T-helper 1 cell treated with Interleukin-12 subunit alpha and Interleukin-12 subunit beta and Interleukin-4 antibody, amounts not matched to agents 30 ng/mL and 1 ng/mL, for 36 hours (primary cell): Measurements from ENCODE around the gene IGFBPL1. TPM values are rescaled to one million over a fixed set of nuclear protein-coding genes. Genes with fewer than 3 reads are reported as not detected.
"Not testable (repeated sequence)": the region's sequence is repeated elsewhere in the genome, so short reads cannot be mapped to it uniquely, and the experiment has no call there.

ENCODE experiments used
- intact Hi-C: fragments of 100-400 bp; cut with micrococcal nuclease; formaldehyde crosslinking; loops from one replicate; pipeline ENCODE4 v1.15.1; 2024
- total RNA-seq: library from RNA; stranded (reverse); gene quantifications from 2 replicates; pipeline ENCODE4 v1.2.3, GENCODE V29; 2022

Gene IGFBPL1
- total RNA-seq, 1 donor from 2014 or later, result not detected

DNA sequence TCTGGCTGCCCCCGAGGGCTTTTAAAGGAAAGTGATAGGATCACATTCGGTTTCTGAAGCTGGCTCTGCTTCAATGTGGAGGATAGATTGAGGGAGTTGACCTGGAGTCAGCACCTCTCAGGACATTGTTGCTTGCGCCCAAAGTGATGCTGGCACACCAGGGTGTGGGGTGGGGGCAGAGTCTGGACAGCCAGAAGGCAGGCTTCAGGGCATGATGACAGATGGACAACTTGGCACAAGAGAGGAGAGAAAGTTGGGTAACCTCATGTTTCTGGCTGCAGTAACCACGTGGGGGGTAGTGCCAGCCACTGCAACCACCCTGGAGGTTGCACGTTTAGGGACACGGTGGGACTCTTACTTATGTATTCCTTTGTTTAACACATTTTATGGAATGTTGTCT is 22.3 kb downstream of the IGFBPL1 start:
- intact Hi-C loops, result no loop called here

DNA sequence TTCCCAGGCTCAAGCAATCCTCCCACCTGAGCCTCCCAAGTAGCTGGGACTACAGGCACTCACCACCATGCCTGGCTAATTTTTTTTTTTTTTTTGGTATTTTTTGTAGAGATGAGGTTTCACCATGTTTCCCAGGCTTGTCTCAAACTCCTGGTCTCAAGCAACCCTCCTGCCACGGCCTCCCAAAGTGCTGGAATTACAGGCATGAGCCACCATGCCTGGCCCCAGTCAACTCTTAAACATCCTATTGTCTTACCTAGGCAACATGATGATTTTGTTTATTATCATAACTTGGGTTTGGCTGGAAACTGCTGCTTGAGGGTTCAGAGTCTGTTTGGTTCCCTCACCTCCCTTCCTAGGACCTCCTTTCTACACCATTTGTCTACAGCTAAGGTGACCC is 25.1 kb downstream of the IGFBPL1 start:
- intact Hi-C loops, result not testable (repeated sequence)

DNA sequence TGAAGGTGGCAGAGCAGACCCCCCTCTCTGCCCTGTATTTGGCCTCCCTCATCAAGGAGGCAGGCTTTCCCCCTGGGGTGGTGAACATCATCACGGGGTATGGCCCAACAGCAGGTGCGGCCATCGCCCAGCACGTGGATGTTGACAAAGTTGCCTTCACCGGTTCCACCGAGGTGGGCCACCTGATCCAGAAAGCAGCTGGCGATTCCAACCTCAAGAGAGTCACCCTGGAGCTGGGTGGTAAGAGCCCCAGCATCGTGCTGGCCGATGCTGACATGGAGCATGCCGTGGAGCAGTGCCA is 27.9 kb downstream of the IGFBPL1 start:
- intact Hi-C loops, result no loop called here

GRCh38 chr9:38395653-38396370 is 28.4 kb downstream of the IGFBPL1 start:
- intact Hi-C loops, result no loop called here

GRCh38 chr9:38394416-38394815 is 29.8 kb downstream of the IGFBPL1 start:
- intact Hi-C loops, result no loop called here

DNA sequence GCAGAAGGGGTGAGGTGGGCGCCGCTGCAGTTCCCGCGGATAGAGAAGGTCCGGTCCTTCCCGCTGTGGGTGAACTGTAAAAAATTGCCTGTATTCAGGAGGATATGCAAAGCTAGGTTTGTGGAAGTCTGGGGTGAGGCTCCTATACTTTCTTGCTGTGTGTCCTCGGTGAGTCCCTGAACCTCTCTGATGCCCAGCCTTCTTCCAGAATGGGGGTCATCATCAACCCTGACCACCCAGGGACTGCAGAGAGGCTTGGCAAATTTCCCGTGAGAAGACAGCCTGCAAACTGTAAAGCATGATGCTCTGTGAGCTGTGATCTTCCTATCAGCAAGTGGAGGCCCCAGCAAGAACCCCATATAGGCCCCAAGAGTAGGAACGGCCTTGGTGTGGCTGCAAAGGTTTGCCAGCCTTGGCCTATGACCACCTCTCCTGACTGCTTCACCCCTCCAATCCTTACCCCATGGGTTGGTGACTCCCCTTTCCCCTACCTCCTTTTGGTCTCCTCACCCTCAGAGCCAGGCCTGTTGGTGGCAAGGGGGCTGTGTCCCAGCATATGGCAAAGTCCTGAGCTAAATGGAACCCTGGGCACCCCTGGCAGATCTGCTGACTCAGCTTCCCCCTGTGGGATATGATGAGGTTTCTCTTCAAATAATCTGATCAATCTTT is 31.0 kb downstream of the IGFBPL1 start:
- intact Hi-C loops, result loop anchor here (2.0 kb wide), 6 partner anchors 22 to 908 kb away; partner anchors contain the start of genes ANKRD18A, POLR1E and SLC25A51

DNA sequence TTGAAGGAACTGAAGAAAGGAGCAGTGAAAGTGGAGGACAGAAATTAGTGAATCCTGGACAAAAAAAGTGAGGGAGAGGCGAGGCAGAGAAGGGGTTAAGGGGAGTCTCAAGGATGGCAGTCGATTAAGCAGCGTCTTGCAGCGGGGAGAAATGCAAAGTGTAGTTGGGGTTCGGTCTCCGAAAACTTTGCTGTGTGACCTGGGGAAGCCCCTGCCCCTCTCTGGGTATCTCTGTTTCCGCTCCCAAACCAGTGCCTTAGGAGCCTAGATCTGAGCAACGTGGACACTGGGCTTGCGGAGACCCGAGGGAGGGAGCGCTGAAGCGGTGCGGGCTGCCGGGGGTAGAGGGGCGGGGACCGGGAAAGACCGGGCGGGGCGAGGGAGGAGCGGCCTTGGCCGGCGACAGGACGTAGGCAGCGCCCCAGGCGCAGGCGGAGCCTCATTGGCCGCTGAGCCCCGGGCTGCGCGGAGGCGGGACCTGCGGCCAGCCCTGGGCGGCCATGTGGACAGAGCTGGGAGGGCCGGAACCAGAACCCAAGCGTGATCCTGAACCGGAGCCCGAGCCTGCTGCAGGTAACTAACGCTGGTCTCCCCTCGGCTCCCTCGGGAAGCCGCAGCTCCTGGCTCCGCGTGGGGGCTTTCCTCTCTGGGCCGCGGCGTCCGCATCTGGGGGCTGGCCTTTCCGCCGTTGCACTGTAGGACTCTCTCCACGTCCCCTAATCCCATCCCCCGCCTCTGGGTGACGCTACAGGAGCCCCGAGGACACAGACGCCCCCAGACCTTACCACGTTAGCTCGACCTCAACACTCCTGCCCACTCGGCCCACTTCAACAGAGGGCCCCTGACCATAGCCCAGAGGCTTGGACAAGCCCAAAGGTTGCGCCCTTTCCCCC is 31.8 kb downstream of the IGFBPL1 start, which contains the start of gene ALDH1B1:
Gene ALDH1B1, plus strand, starts transcription at position 468 of the 893 bp plus-strand sequence. CDS start 3,047 bp downstream, outside the sequence.
- intact Hi-C loops, result loop anchor here (1.0 to 2.0 kb wide), 7 partner anchors 22 to 908 kb away; partner anchors contain the start of genes ANKRD18A, POLR1E, SHB and SLC25A51

- intact Hi-C loops, result loop anchor here (1.0 to 2.0 kb wide), 7 partner anchors 21 to 907 kb away; partner anchors contain the start of genes ANKRD18A, POLR1E, SHB and SLC25A51
Observed at GRCh38 chr9:38391278-38392118, 32.8 kb downstream of the IGFBPL1 start.

GRCh38 chr9:38390851-38391250 is 33.4 kb downstream of the IGFBPL1 start:
- intact Hi-C loops, result no loop called here

- intact Hi-C loops, result no loop called here
Observed at GRCh38 chr9:38390442-38390841, 33.8 kb downstream of the IGFBPL1 start.

DNA sequence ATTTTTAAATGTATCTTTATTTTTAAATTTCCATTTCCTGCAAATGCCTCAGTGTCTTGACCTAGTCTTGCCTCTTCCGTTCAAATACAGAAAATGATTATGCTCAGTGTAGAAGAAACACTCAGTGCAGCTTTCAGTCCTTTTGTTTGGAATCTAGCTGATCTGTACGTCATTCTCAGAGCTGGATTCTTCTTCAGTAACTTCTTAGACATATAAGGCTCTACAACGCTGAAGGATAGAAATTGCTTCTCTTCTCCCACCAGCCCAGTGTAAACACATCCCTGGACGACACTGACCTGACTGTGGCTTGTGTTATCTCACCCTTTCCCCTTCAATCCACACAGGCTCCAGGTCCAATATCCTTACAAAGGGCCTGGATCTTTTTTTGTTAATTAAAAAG is 34.9 kb downstream of the IGFBPL1 start:
- intact Hi-C loops, result no loop called here

DNA sequence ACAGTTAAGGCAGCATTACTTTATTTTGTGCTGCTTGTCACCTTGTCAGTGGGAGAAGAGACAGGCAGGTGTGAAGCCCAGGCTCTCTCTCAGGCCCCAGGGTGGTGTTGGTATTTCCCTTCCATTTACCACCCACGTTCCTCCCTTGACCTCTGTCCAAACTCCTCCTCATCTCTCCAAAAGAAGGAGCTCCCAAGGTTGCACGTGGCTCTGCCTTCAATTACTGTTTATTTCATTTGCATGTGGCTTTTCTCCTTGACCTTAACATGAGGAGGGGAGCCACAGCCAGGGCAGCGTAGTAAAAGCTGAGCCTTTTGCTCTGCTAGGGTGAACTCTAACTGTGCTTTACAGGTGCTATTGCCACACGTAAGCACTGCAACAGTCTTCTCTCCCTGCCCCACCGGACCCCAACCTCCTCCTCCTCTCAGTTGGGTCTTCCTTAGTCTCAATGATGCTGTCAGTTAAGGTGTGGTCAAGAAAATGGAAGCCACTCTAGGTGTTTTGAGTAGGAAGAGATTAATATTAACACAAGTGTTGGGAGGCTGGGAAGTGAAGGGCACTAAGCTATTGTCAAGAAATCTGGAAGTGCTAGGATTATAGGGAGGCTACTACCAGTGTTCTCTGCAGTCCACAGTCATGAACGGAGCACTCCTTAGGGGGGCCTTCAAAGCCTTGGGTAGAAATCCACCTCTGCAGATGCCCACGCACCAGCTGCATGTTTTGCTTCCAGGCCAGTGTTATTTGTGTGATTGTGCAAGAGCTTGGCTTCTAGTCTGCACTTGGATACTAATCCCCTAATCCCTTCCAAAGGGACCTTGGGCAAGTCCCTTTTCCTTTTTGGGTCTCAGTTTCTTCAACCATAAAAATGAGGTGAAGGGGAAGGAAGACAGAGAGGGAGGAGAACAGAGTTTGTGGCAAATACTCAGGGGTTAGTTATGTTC is 35.7 kb downstream of the IGFBPL1 start:
- intact Hi-C loops, result no loop called here

DNA sequence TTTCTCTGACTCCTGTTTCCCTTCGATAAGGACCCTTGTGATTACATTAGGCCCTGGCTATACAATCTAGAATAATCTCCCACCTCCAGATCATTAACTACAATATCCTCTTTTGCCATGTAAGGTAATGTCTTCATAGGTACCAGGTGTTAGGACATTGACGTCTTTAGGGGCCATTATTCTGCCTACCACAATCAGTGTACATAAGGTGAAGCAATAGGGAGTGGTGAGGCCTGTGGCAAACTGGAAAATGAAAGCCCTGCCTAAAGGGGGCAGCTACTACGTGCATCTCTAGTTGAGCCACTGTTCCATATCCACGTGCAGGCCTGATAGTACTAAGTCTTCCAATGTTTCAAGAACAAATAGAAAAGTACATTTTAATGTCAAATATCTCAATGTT is 36.5 kb downstream of the IGFBPL1 start:
- intact Hi-C loops, result no loop called here

GRCh38 chr9:38387066-38387465 is 37.2 kb downstream of the IGFBPL1 start:
- intact Hi-C loops, result no loop called here

DNA sequence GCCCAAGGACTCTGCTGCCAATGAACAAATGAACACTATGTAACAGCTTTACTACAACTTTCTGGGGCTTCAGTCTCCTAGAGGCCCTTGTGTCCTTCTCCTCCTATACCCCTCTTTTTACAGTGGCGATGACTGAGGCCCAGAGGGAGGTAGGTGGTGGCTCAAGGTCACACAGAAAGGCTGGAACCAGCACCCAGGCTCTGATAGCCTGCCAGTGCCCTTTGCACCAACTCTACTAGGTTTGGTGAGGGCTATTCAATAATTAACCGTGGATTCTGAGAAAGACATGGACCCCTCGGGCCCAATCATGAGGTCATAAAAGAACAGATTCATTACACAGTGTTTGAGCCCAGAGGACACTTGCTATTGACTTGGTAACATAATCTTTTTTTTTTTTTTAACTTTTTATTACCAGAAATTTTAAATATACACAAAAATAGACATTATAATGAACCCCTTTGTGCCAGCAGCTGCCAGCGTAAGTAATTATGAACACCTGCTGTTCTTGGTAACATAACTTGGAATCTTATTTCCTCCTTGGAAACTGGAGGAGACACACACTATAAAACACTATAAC is 37.8 kb downstream of the IGFBPL1 start:
- intact Hi-C loops, result no loop called here

DNA sequence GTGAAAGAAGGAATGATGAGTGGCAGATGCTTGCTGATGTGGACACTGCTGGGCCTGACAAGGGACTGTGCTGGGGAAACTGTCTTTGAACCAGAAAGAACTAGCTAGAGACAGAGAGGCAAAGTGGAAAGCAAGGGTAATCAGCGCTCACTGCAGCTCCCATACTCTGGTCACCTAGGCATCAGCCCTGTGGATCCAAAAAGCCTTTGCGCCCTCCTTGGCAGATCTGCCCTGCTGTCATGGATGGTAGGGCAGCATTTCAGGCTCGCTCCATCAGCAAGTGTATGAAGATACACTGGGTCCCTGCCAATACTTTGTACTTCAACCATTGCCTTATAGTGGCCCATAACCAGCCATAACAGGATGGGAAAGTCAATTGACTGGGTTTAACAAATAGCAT is 38.4 kb downstream of the IGFBPL1 start:
- intact Hi-C loops, result no loop called here

DNA sequence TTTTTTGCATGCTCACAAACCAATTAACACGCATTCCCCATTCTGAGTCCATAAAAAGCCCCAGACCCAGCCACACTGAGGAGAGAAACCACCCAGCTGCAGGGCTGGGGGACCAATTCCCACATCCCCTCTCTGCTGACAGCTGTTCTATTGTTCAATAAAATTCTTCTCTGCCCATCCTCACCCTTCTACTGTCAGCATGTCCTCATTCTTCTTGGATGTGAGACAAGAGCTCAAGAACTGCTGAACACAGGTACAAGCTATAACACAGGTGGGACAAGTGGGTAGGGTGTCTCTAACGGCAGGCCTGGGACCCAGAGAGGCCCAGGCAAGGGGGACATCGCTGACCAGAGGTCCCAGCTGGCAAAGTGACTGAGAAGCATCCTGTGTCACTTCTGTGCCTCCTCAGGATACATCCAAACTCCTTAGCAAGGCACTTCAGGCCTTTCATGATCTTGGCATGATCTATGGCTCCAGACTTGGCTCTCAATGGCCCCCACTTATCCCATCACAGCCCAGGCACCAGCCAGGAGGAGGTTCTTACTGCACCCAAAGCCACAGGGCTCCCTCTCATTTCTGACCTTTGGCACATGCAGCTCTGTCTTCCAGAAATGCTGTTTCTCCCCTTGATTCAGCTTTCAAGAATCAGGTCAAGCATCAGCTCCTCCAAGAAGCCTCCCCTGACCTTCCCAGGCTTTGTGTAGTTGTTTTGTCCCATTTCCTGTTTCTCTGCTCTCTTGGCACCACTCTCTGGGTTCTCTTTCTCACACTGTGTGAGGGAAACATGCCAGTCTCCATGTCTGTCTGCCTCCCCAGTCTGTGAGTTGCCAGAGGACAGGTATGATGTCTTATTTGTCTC is 39.0 kb downstream of the IGFBPL1 start:
- intact Hi-C loops, result no loop called here

DNA sequence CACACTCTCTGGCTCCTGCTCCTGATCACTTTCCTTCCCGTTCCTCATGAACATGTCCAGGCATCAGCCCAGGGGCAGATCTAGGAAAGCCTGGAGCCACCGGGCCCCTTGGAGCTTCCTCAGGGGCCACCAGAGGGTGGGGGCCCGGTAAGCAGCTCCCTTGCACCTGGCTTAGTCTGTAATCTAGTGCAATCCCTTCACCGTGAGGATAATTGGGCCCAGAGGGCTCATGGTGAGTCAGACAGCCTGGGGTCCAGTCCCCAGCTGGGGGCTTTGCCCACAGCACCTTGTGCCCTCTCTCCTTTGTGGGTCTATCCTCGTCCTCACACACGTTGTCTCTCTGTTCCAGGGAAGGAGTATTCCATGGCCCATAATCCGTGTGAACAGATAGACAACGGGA is 42.1 kb downstream of the IGFBPL1 start:
- intact Hi-C loops, result no loop called here
